ENCODE results near the gene SBNO2.

Gene SBNO2

GRCh38 chr19:1064661-1065605 is 109.1 kb downstream of the SBNO2 start:
- no peak overlapping the region for H3K4me3 ChIP-seq (ENCODE audit: low read depth, low read length)

- H3K4me3 ChIP-seq (ENCODE audit: low read depth, low read length), result no peak overlapping the region
Observed at GRCh38 chr19:1063909-1064660, 110.0 kb downstream of the SBNO2 start.

- no peak overlapping the region for H3K4me3 ChIP-seq (ENCODE audit: low read depth, low read length)
Observed at GRCh38 chr19:1063030-1063908, 110.8 kb downstream of the SBNO2 start.

GRCh38 chr19:1062387-1063029 is 111.6 kb downstream of the SBNO2 start:
- no peak overlapping the region for H3K4me3 ChIP-seq (ENCODE audit: low read depth, low read length)

GRCh38 chr19:1061987-1062386 is 112.1 kb downstream of the SBNO2 start:
- no peak overlapping the region for H3K4me3 ChIP-seq (ENCODE audit: low read depth, low read length)

- no peak overlapping the region for H3K4me3 ChIP-seq (ENCODE audit: low read depth, low read length)
Observed at GRCh38 chr19:1060689-1061088, 113.4 kb downstream of the SBNO2 start.

GRCh38 chr19:1058112-1058511 is 116.0 kb downstream of the SBNO2 start:
- H3K4me3 ChIP-seq (ENCODE audit: low read depth, low read length), result no peak overlapping the region
